ENCODE results near the gene SLC6A8.
"Not testable (repeated sequence)": the region's sequence is repeated elsewhere in the genome, so short reads cannot be mapped to it uniquely, and the experiment has no call there.

Gene SLC6A8

DNA sequence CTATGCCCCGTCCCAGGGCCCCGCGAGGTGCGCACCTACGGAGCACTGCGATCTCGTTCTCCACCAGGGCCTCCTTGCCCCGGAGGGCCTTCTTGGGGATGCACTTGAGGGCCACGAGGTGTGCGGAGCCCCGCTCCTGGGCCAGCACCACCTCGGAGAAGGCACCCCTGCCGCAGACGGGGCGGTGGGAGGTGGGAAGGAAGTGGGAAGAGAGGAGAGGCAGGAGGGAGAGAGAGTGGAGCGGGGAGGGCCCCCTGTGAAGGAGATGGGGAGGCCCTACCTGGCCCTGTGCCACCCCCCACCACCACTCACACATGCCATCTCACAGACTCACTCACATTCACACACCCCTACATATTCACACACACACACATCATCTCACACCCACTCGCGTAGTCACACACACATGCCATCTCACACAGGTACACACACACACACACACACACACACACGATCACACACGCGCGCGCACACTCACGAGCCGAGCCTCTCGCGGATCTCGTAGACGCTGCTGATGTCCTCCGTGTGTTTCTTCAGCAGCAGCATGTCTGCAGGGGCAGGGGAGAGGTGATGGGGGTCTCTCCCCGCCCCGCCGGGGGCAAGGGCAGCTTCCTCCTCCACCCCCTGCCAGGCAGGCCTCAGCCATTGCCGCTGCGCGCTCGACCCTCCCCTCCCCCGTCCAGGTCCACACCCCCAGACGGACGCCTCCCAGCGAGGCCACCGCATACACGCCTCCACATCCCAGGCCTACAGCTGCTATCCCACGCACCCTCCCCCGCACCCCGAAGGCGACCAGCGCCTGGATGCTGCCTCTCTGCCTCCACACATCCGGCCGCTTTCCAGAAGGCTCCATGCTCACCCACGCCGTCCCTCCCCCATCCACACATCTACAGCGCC, 14.9 kb upstream of the SLC6A8 start:
- no peak for DNase-seq

GRCh38 chrX:153673428-153674218, 14.1 kb upstream of the SLC6A8 start, which contains the start of gene PNCK:
Gene PNCK, minus strand, starts transcription at chrX:153673813. Its CDS starts 737 bp downstream, at chrX:153673076.
- DNase-seq = no peak

GRCh38 chrX:153674219-153674851, 13.4 kb upstream of the SLC6A8 start:
- no peak for DNase-seq

- DNase-seq = no peak
Measured at GRCh38 chrX:153681175-153681574, 6.6 kb upstream of the SLC6A8 start.

DNA sequence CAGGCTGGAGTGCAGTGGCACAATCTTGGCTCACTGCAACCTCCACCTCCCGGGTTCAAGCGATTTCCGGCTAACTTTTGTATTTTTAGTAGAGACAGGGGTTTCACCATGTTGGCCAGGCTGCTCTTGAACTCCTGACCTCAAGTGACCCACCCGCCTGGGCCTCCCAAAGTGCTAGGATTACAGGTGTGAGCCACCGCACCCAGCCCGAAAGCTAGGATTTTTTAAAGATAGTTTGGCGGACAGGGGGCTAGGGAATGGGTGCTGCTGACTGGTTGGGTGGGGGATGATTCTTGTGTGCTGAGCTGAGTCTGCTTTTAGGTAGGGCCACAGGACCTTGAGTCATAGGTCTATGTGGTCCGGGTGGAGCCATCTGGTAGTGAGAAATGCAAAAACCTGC, 4.2 kb upstream of the SLC6A8 start:
- not testable (repeated sequence) for DNase-seq

DNA sequence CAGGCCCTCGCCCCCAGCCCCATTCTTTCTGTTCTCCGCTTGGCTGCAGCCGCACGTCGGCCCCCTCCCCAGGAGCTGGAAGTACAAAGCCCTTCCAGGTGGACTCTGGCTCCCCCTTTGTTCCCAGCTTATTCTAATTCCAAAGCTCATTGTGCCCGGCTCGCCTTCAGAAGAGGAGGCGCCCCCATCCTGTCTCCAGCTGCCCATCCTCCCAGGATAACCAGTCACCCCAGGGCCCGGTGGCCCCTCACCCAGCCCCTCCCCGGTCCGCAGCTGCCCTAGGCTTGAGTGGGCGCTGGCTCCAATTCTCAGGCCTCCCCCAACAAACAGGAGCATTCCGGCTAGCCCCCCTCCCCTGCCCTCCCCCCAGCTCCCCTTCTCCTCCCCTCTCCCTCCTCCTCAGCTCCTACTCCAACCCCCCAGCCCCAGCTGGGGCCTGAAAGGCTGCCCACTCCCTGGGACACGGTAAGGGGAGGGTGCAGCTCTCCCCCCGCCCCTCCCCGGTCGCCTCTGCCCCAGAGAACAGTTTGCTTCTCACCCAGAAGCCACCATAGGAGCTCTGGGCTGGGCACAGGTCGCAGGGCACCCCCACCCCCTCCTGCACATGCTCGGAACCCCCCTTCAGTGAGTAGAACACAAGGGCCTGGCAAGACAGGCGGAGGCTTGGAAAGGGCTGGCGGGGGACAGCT, 3.1 kb upstream of the SLC6A8 start:
- no peak for DNase-seq

DNA sequence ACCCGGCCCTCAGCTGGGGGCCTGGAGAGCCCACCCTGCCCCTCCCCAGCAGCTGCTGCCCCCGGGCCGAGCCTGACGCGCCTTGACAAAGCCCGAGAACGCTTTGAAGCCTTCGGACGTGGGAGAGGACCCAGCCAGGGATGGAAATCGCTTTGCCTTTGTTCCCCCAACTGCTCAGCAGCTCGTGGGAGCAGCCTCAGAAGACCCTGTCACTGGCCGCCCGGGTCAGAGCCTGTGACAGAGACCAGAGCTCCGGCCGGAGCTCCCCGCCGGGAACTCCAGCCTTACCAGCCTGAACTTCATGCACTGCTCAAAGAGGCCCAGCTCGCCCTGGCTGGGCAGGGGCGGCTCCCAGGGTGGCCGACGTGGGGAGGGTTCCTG, 2.6 kb upstream of the SLC6A8 start:
- no peak for DNase-seq

DNA sequence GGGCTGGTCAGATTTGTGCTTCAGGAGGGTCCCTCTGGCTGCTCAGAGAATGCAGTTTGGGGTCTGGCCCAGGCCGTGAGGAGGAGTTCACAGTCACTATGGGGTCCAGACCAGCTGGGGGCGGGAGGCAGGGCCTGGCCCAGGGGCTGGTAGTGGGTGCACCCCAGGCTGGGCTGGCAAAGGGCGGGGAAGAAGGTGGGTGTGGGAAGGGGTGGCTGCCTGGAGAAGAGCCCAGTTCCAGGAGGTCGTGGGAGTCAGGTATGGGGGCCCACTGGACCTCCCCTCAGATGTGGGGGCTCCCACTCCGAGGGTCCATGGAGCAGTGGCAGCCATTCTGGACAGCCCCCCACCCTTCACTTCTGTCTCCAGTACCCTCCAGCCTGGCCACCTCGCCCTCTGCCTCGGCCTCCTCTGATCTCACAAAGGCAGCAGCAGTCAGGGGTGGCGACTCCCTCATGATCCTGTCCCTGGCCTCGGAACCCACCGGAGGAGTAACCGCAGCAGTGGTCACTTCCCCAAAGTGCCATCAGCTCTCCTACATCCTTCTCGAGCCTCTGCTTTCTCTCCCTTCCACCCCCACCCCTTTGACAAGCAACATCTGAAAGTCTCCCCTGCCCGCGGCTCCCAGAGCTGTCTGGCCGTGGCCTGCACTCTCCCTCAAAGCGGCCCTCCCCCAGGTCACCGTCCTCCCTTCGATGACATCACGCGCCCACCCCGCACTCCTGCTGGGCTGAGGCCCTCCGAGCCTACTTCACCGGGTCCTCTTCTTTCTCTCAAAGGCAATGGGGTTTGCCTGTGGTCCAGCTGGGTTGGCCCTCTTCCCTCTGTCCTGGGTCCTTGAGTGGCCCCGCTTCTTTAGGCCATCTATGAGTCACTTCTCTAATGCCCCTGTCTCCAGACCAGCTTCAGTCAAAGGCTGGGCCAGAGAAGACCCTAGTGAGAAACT, 1.7 kb upstream of the SLC6A8 start:
- no peak for DNase-seq

- DNase-seq = no peak
Measured at GRCh38 chrX:153686711-153687110, 1.0 kb upstream of the SLC6A8 start.

DNA sequence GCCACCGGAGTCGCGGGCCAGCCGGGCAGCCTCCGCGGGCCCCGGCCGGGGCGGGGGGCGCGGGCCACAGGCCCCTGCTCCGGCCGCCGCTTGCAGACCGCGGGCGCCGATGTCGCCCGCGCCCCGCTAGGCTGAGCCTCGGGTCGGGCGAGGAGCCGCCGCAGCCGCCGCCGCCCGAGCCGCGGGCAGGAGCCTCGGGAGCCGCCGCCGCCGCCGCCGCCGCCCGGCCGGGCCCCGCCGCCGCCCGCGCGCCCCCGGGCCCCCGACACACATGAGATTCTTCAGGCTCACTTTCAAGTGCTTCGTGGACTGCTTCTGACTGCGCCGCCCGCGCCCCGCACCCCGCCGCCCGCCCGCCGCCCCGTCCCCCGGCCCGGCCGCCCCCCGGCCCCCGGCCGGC, 345 bp downstream of the SLC6A8 start:
- no peak for DNase-seq

- DNase-seq = no peak
Measured at GRCh38 chrX:153688506-153688905, 780 bp downstream of the SLC6A8 start.

GRCh38 chrX:153688911-153689590, 1.3 kb downstream of the SLC6A8 start:
- DNase-seq = no peak

DNA sequence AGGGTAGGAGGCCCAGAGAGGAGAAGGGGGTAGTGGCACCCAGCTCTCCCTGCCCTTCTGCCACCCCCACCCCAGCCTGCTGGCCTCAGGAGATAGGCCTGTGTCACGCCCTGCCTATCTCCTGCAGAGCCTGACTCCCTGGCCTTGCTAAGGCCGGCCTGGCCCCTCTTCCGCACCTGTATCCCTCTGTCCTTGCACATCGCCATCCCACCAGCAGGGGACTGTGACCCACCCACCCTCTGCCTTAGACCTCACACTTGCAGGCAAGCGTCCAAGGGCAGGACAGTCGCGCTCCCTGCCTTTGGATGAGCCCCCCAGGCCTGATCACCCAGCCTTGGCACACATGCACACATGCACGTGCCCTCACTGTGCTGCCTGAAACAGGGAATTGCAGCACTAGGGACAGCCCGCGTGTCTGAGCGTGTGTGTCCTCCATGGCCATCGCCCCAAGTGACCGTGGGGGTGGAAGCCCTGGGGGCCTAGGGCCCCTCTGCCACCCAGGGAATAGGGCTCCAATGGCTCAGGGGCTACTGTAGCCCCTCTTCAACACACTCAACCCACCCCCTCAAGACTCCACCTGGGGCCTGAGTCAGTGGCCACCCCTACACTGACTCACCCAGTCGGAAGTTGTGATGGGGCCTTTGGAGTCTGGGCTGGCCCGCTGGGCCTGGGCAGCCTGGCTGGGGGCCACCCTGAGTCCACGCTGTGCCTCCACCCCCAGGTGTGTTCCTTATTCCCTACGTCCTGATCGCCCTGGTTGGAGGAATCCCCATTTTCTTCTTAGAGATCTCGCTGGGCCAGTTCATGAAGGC, 2.1 kb downstream of the SLC6A8 start:
- DNase-seq = no peak

DNA sequence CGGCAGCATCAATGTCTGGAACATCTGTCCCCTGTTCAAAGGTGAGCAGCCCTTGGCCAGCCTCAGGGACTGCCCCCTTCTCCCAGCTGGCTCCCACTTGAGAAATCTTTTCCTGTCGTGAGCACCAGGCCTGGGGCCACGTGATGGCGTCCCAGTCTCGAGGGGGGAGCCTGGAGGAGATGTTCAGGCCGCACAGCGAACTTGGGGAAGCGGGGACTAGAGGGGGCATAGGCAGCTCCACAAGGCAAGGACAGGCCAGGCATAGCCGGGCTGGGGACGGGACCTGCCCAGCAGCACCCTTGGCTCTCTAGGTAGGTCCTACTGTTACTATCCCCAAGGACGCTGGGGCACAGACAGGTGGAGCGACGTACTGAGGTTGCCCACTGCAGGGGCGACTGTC, 2.7 kb downstream of the SLC6A8 start:
- no peak for DNase-seq

GRCh38 chrX:153691032-153691827, 3.5 kb downstream of the SLC6A8 start:
- not testable (repeated sequence) for DNase-seq

- DNase-seq = no peak
Measured at GRCh38 chrX:153692003-153692402, 4.3 kb downstream of the SLC6A8 start.

- DNase-seq = no peak
Measured at GRCh38 chrX:153692611-153693156, 5.0 kb downstream of the SLC6A8 start.

GRCh38 chrX:153693216-153694086, 5.7 kb downstream of the SLC6A8 start:
- no peak for DNase-seq
